Suprapubic skin (tissue), 4 donors: ENCODE results near the gene CXorf58.

ENCODE experiments used
- EP300 ChIP-seq: sonication (generic); formaldehyde crosslinking; IDR thresholded peaks from one replicate; pipeline ENCODE4 v1.6.1; 2017; ENCODE audit warnings: antibody characterized with exemption
- POLR2A ChIP-seq, 2 donors: fragments of 450-650 bp; IDR thresholded peaks; one replicate each; pipeline ENCODE4 v1.6.1; 2017; ENCODE audit warnings: antibody characterized with exemption in 2 of 2, mild to moderate bottlenecking in 2 of 2, moderate library complexity in 2 of 2
- POLR2AphosphoS5 ChIP-seq, 3 donors: sonication (generic); formaldehyde crosslinking; IDR thresholded peaks; one replicate each; pipeline ENCODE4 v1.6.1; 2017; ENCODE audit warnings: antibody characterized with exemption in 3 of 3
- TF ChIP-seq, protein P1 (sequence below), 2 donors: fragments of 200-600 bp in 1 of 2; fragments of 450-650 bp in 1 of 2; sonication (generic) in 1 of 2; IDR thresholded peaks; one replicate each; pipeline ENCODE4 v1.5.1; 2016 to 2019; ENCODE audit warnings: antibody characterized with exemption in 2 of 2, mild to moderate bottlenecking in 1 of 2, moderate library complexity in 1 of 2

DNA sequence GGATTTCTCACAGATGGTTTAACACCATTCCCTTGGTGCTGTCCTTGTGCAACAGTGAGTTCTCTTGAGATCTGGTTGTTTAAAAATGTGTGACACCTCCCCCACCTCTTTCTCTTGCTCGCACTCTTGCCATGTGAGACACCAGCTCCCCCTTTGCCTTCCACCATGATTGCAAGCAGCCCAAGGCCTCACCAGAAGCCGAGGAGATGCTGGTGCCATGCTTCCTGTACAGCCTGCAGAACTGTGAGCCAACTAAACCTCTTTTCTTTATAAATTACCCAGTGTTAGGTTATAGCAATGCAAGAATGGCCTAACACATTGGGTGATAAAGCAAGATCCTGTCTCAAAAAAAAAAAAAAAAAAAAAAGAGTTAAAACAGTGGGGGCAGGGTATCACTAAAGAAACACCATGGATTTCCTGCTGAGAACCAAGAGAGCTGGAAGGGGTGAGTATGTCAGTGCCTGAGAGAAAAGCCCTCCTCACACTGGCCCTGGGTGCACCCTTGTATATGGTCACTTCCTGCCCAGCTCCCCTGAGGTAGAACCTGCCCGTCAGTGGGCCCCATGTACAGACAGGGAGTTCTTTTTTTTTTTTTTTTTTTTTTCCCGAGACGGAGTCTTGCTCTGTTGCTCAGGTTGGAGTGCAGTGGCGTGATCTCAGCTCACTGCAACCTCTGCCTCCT, 46.5 kb upstream of the CXorf58 start:
- TF ChIP-seq, protein P1, sequence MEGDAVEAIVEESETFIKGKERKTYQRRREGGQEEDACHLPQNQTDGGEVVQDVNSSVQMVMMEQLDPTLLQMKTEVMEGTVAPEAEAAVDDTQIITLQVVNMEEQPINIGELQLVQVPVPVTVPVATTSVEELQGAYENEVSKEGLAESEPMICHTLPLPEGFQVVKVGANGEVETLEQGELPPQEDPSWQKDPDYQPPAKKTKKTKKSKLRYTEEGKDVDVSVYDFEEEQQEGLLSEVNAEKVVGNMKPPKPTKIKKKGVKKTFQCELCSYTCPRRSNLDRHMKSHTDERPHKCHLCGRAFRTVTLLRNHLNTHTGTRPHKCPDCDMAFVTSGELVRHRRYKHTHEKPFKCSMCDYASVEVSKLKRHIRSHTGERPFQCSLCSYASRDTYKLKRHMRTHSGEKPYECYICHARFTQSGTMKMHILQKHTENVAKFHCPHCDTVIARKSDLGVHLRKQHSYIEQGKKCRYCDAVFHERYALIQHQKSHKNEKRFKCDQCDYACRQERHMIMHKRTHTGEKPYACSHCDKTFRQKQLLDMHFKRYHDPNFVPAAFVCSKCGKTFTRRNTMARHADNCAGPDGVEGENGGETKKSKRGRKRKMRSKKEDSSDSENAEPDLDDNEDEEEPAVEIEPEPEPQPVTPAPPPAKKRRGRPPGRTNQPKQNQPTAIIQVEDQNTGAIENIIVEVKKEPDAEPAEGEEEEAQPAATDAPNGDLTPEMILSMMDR (IDR thresholded peaks at IDR 0.05) = no peak
- no peak for TF ChIP-seq POLR2AphosphoS5 (IDR thresholded peaks at IDR 0.05)
- no peak for TF ChIP-seq POLR2A (IDR thresholded peaks at IDR 0.05)
- no peak for TF ChIP-seq EP300
